MM.1S (cell line): ENCODE data around the gene INHBE.
A peak's percentile ranks its signal among the peaks of the same experiment; 100 is the strongest.
"Not testable (repeated sequence)": the region's sequence is repeated elsewhere in the genome, so short reads cannot be mapped to it uniquely, and the experiment has no call there.

Experiments
- DNase-seq: peaks from one replicate; pipeline ENCODE4 v3.0.0-alpha.2; 2015
- H2AFZ ChIP-seq: fragments of 300-600 bp; sonication (generic); 2 replicates; pipeline ENCODE4 v1.6.0; 2016; ENCODE audit warnings: antibody characterized with exemption, low read length
- H3F3A ChIP-seq: fragments of 300-600 bp; sonication (generic); 2 replicates; pipeline ENCODE4 v1.6.1; 2016; ENCODE audit warnings: mild to moderate bottlenecking, antibody characterized with exemption, low read length, moderate library complexity, mixed read lengths; ENCODE audit not compliant: insufficient read depth
- H3K27ac ChIP-seq: fragments of 300-600 bp; sonication (generic); 2 replicates; pipeline ENCODE4 v1.5.1; 2016; ENCODE audit warnings: mild to moderate bottlenecking, low read length
- H3K27me3 ChIP-seq: fragments of 300-600 bp; sonication (generic); replicated peaks from 2 replicates; pipeline ENCODE4 v1.6.0; 2016; ENCODE audit warnings: low read length; ENCODE audit not compliant: insufficient read depth
- H3K36me3 ChIP-seq: fragments of 300-600 bp; sonication (generic); replicated peaks from 2 replicates; pipeline ENCODE4 v1.6.1; 2016; ENCODE audit warnings: mild to moderate bottlenecking, low read length, mixed read lengths; ENCODE audit not compliant: insufficient read depth
- H3K4me1 ChIP-seq: fragments of 300-600 bp; sonication (generic); 2 replicates; pipeline ENCODE4 v1.6.1; 2016; ENCODE audit warnings: low read length, mixed read lengths
- H3K4me2 ChIP-seq: fragments of 300-600 bp; sonication (generic); 2 replicates; pipeline ENCODE4 v1.6.0; 2016; ENCODE audit warnings: low read depth, low read length
- H3K4me3 ChIP-seq: fragments of 300-600 bp; sonication (generic); 2 replicates; pipeline ENCODE4 v1.5.1; 2016; ENCODE audit warnings: low read length, mixed read lengths
- H3K79me2 ChIP-seq: fragments of 300-600 bp; sonication (generic); 2 replicates; pipeline ENCODE4 v1.6.1; 2016; ENCODE audit warnings: mixed run types, low read length, mixed read lengths
- H3K9ac ChIP-seq: fragments of 300-600 bp; sonication (generic); 2 replicates; pipeline ENCODE4 v1.6.1; 2016; ENCODE audit warnings: low read length, mixed read lengths
- H3K9me2 ChIP-seq: fragments of 300-600 bp; sonication (generic); replicated peaks from 2 replicates; pipeline ENCODE4 v1.6.1; 2016; ENCODE audit warnings: mild to moderate bottlenecking, low read length, mixed read lengths; ENCODE audit not compliant: insufficient read depth
- H3K9me3 ChIP-seq: fragments of 300-600 bp; sonication (generic); replicated peaks from 2 replicates; pipeline ENCODE4 v1.6.1; 2016; ENCODE audit warnings: mild to moderate bottlenecking, low read length, mixed read lengths; ENCODE audit not compliant: insufficient read depth
- H4K20me1 ChIP-seq: fragments of 300-600 bp; sonication (generic); 2 replicates; pipeline ENCODE4 v1.6.1; 2016; ENCODE audit warnings: mild to moderate bottlenecking, low read length, moderate library complexity, mixed read lengths; ENCODE audit not compliant: insufficient read depth
- CTCF ChIP-seq: fragments of 300-600 bp; sonication (generic); IDR thresholded peaks from 2 replicates; pipeline ENCODE4 v1.5.1; 2016; ENCODE audit warnings: antibody characterized with exemption, low read length, mixed read lengths
- EZH2 ChIP-seq: fragments of 300-600 bp; sonication (generic); optimal IDR thresholded peaks from 2 replicates; pipeline ENCODE3; 2017; ENCODE audit warnings: low read depth, mild to moderate bottlenecking, antibody characterized with exemption, low read length, mixed read lengths
- EZH2phosphoT487 ChIP-seq: fragments of 300-600 bp; sonication (generic); IDR thresholded peaks from 2 replicates; pipeline ENCODE4 v1.6.1; 2018; ENCODE audit warnings: antibody characterized with exemption, low read length

INHBE gene

DNA sequence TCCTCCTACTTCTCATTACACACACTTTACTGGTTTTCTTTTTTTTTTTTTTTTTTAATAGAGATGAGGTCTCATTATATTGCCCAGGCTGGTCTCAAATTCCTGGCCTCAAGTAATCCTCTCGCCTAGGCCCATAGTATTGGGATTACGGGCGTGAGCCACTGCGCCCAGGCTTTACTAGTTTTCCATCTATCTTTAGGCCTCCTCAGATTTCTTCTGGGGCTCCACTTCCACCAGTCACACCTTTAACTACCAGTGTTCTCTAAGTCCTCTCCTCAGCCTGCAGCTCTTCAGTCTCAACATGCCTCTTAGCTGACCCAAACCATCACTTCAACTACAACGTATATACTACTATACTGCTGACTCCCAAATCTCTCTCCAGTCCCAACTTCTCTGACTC is 34.6 kb upstream of the INHBE start:
- Histone ChIP-seq H3K27me3 (no peaks in the 10 kb centered on the region), H3K4me3 (no peak overlapping the region), H4K20me1 (no peaks in the 10 kb centered on the region), H3K27ac (no peak overlapping the region), H3K9me2 (no peaks in the 10 kb centered on the region), H3K9me3 (no peaks in the 10 kb centered on the region), H2AFZ (no peak overlapping the region), H3K4me1 (no peaks in the 10 kb centered on the region), H3F3A (no peaks in the 10 kb centered on the region), H3K79me2 (peaks cover 2% of the 10 kb centered on the region), H3K36me3 (no peaks in the 10 kb centered on the region), H3K4me2 (no peak overlapping the region), H3K9ac (no peak overlapping the region)
- DNase-seq: no peak
- TF ChIP-seq CTCF (no peak), EZH2phosphoT487 (no peak), EZH2 (no peak)

- not testable (repeated sequence) for H3K9me3 ChIP-seq, H4K20me1 ChIP-seq, H3K36me3 ChIP-seq, H3F3A ChIP-seq, H2AFZ ChIP-seq, DNase-seq, H3K9ac ChIP-seq, H3K4me3 ChIP-seq, H3K4me1 ChIP-seq, H3K27ac ChIP-seq, H3K4me2 ChIP-seq, H3K9me2 ChIP-seq, H3K27me3 ChIP-seq
- H3K79me2 ChIP-seq: peaks cover 20% of the 10 kb centered on the region
These were observed 28.2 kb upstream of the INHBE start for GRCh38 chr12:57426948-57427347.

DNA sequence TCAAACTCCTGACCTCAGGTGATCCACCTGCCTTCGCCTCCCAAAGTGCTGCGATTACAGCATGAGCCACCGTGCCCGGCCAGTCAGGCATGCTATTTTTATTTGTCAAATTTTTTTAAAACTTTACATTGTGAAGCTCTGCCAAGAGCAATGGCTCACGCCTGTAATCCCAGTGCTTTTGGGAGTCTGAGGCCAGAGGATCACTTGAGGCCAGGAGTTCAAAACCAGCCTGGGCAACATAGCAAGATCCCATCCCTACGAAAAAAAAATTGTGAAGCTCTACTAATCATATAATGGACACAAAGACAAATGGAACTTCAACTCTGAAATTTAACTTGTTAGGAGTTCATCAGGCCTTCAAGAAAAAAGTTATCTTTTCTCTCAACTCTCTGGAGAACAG is 26.1 kb upstream of the INHBE start:
- Histone ChIP-seq H3K27me3 (no peaks in the 10 kb centered on the region), H3K4me2 (peak overlapping the region; percentile 95; the same call in 1 of the 2 replicates), H2AFZ (no peak overlapping the region), H3K79me2 (peaks cover 20% of the 10 kb centered on the region), H3K9me3 (no peaks in the 10 kb centered on the region), H3K4me3 (no peak overlapping the region), H4K20me1 (no peaks in the 10 kb centered on the region), H3K4me1 (peaks cover 8% of the 10 kb centered on the region), H3K36me3 (no peaks in the 10 kb centered on the region), H3F3A (0 out of 2 replicates have a peak, but pooled peaks cover 2% of the 10 kb centered on the region), H3K9ac (no peak overlapping the region), H3K9me2 (no peaks in the 10 kb centered on the region), H3K27ac (no peak overlapping the region)
- DNase-seq: no peak
- TF ChIP-seq EZH2phosphoT487 (no peak), EZH2 (no peak), CTCF (no peak)

GRCh38 chr12:57429473-57430111 is 25.5 kb upstream of the INHBE start:
- no peaks in the 10 kb centered on the region for H4K20me1 ChIP-seq
- peak overlapping the region; percentile 95 for H3K4me2 ChIP-seq
- H3K4me3 ChIP-seq: peak overlapping the region; percentile 74
- 0 out of 2 replicates have a peak, but pooled peaks cover 2% of the 10 kb centered on the region for H3F3A ChIP-seq
- H3K4me1 ChIP-seq: peaks cover 8% of the 10 kb centered on the region
- peaks cover 20% of the 10 kb centered on the region for H3K79me2 ChIP-seq
- peak overlapping the region; percentile 80 for H2AFZ ChIP-seq
- no peaks in the 10 kb centered on the region for H3K27me3 ChIP-seq
- no peaks in the 10 kb centered on the region for H3K9me2 ChIP-seq
- H3K9ac ChIP-seq: peak overlapping the region; percentile 71
- H3K36me3 ChIP-seq: no peaks in the 10 kb centered on the region
- TF ChIP-seq CTCF (no peak), EZH2phosphoT487 (no peak), EZH2 (no peak)
- peak overlapping the region; percentile 48 for H3K27ac ChIP-seq
- DNase-seq: no peak
- no peaks in the 10 kb centered on the region for H3K9me3 ChIP-seq
